K562 (cell line): ENCODE data around the gene WSCD2. TPM values are rescaled to one million over a fixed set of nuclear protein-coding genes. Genes with fewer than 3 reads are reported as not detected.

Experiments used
- ATAC-seq: fragments of 200-7000 bp; cut with Tn5 transposase; 3 replicates; pipeline ENCODE4 v1.9.1; 2020; ENCODE audit warnings: moderate library complexity
- BruUV-seq: library from RNA; stranded (reverse); fragments of 400-500 nt; replicated peaks from 2 replicates; lab custom pipeline; 2021; lab: Mats Ljungman, UMichigan
- CTCF ChIA-PET: fragments of 300-600 bp; formaldehyde crosslinking; extraction: SDS; loops from one replicate; lab custom pipeline; 2021; ENCODE audit warnings: low intra/inter-chr PET ratio; lab: Yijun Ruan, JAX
- POLR2A ChIA-PET: fragments of 300-600, 350-650 bp; sonication (Branson Sonifier 250); formaldehyde crosslinking; extraction: SDS; loops from one replicate; lab custom pipeline; 2021; ENCODE audit warnings: antibody characterized with exemption, inconsistent platforms; lab: Yijun Ruan, JAX
- DNase-seq, 4 experiments: peaks; one replicate each; pipeline versions ENCODE4 v3.0.0 to v3.0.0-alpha.2; 2011 to 2018; ENCODE audit warnings: low spot score in 3 of 4, mixed read lengths in 3 of 4; ENCODE audit errors: extremely low read depth in 1 of 4
- FAIRE-seq: peaks from 2 replicates; lab custom pipeline; 2011; peaks lifted over from hg19 to GRCh38; lab: Jason Lieb, UNC
- H2AFZ ChIP-seq: 2 replicates; pipeline ENCODE4 v1.6.0; 2011; ENCODE audit warnings: low read depth, low read length, control low read depth, inconsistent platforms
- H3K27ac ChIP-seq: fragments of 200-600 bp; 3 replicates; pipeline ENCODE4 v1.8.0; 2011; ENCODE audit warnings: low read depth, mild to moderate bottlenecking, control low read depth, inconsistent platforms, low read length, moderate library complexity, mixed read lengths; ENCODE audit errors: extremely low read depth
- H3K27me3 ChIP-seq, 2 experiments: fragments of 300-600 bp in 1 of 2; 2 replicates in 1 of 2; 3 replicates in 1 of 2; pipeline versions ENCODE4 v1.6.0 to v1.8.0; 2011; ENCODE audit warnings: inconsistent platforms in 2 of 2, low read length in 2 of 2, mild to moderate bottlenecking in 1 of 2, mixed read lengths in 1 of 2, moderate library complexity in 1 of 2; ENCODE audit not compliant: control insufficient read depth in 2 of 2, insufficient read depth in 2 of 2
- H3K36me3 ChIP-seq: fragments of 300-600 bp; 3 replicates; pipeline ENCODE4 v1.8.0; 2011; ENCODE audit warnings: mild to moderate bottlenecking, low read length, inconsistent platforms; ENCODE audit not compliant: control insufficient read depth, insufficient read depth
- H3K4me1 ChIP-seq, 2 experiments: fragments of 200-600 bp in 1 of 2; replicated peaks in 1 of 2; 2 replicates in 1 of 2; 3 replicates in 1 of 2; pipeline versions ENCODE4 v1.5.1 to v1.8.0; 2011; ENCODE audit warnings: inconsistent platforms in 2 of 2, low read length in 2 of 2, mild to moderate bottlenecking in 1 of 2, mixed read lengths in 1 of 2, moderate library complexity in 1 of 2; ENCODE audit not compliant: control insufficient read depth in 2 of 2, insufficient read depth in 2 of 2
- H3K4me2 ChIP-seq: 2 replicates; pipeline ENCODE4 v1.6.1; 2011; ENCODE audit warnings: low read length, control low read depth, inconsistent platforms, mixed read lengths; ENCODE audit not compliant: insufficient read depth
- H3K4me3 ChIP-seq: fragments of 200-600 bp; sonication (generic), shearing (Covaris generic); 2 replicates; pipeline ENCODE4 v1.5.1; 2016; ENCODE audit warnings: control low read depth, inconsistent platforms
- H3K79me2 ChIP-seq: fragments of 200-600 bp; 3 replicates; pipeline ENCODE4 v1.8.0; 2011; ENCODE audit warnings: low read length, inconsistent platforms; ENCODE audit not compliant: control insufficient read depth, insufficient read depth
- H3K9ac ChIP-seq, 2 experiments: 2 replicates each; pipeline versions ENCODE4 v1.6.0 to v1.6.1; 2011; ENCODE audit warnings: low read depth in 2 of 2, low read length in 2 of 2, control low read depth in 1 of 2, inconsistent platforms in 1 of 2, mild to moderate bottlenecking in 1 of 2, mixed read lengths in 1 of 2; ENCODE audit not compliant: insufficient read depth in 1 of 2
- H3K9me1 ChIP-seq: one replicate; pipeline ENCODE4 v1.6.0; 2011; ENCODE audit warnings: inconsistent platforms, mild to moderate bottlenecking, low read length, moderate library complexity; ENCODE audit not compliant: control insufficient read depth, insufficient read depth
- H3K9me3 ChIP-seq: replicated peaks from 2 replicates; pipeline ENCODE4 v1.5.1; 2011; ENCODE audit warnings: low read depth, low read length, inconsistent platforms; ENCODE audit not compliant: control insufficient read depth, insufficient read depth
- H4K20me1 ChIP-seq: replicated peaks from 2 replicates; pipeline ENCODE4 v1.6.1; 2011; ENCODE audit warnings: low read length, inconsistent platforms, mixed read lengths; ENCODE audit not compliant: control insufficient read depth, insufficient read depth
- ARNT ChIP-seq, 2 experiments: fragments of 450-650 bp; IDR thresholded peaks; 2 replicates each; pipeline ENCODE4 v1.6.1; 2016; ENCODE audit warnings: mild to moderate bottlenecking in 1 of 2
- ATF4 ChIP-seq: fragments of 450-650 bp; formaldehyde crosslinking; IDR thresholded peaks from 2 replicates; pipeline ENCODE4 v1.4.0; 2022; ENCODE audit warnings: mild to moderate bottlenecking, moderate library complexity
- BRD4 ChIP-seq: fragments of 200-600 bp; sonication (generic); IDR thresholded peaks from 2 replicates; pipeline ENCODE4 v1.6.1; 2017; ENCODE audit warnings: inconsistent platforms
- ETV6 ChIP-seq, 3 experiments: fragments of 150-350 bp in 1 of 3; sonication (generic) in 1 of 3; formaldehyde crosslinking in 1 of 3; IDR thresholded peaks; 2 replicates each; pipeline versions ENCODE4 v1.6.1 to v1.8.0; 2014 to 2022; ENCODE audit warnings: borderline replicate concordance in 2 of 3, low read depth in 2 of 3, antibody characterized with exemption in 1 of 3, low read length in 1 of 3, mild to moderate bottlenecking in 1 of 3, missing genetic modification reagents in 1 of 3
- FOXM1 ChIP-seq, 2 experiments: fragments of 450-650 bp in 1 of 2; sonication (generic) in 1 of 2; formaldehyde crosslinking in 1 of 2; IDR thresholded peaks; 2 replicates each; pipeline versions ENCODE4 v1.6.1 to v1.9.0; 2017 to 2022; ENCODE audit warnings: low read depth in 2 of 2, mild to moderate bottlenecking in 2 of 2, missing genetic modification reagents in 1 of 2, moderate library complexity in 1 of 2
- GABPA ChIP-seq: fragments of 200-800 bp; sonication (Bioruptor generic); conservative IDR thresholded peaks from 2 replicates; pipeline ENCODE4 v1.6.1; 2016; ENCODE audit warnings: low read depth, missing genetic modification characterization, missing compliant biosample characterization
- GATAD2A ChIP-seq: fragments of 450-650 bp; IDR thresholded peaks from 2 replicates; pipeline ENCODE4 v1.6.1; 2017
- HMG20B ChIP-seq: fragments of 250-450 bp; sonication (Bioruptor Pico); IDR thresholded peaks from 2 replicates; pipeline ENCODE4 v1.5.0; 2021; ENCODE audit warnings: mild to moderate bottlenecking
- KAT8 ChIP-seq: fragments of 450-650 bp; IDR thresholded peaks from 2 replicates; pipeline ENCODE4 v1.6.1; 2016; ENCODE audit warnings: low read depth, mild to moderate bottlenecking
- KLF13 ChIP-seq: fragments of 450-650 bp; IDR thresholded peaks from 2 replicates; pipeline ENCODE4 v1.6.1; 2016; ENCODE audit warnings: missing genetic modification characterization, low read depth, mild to moderate bottlenecking, missing compliant biosample characterization, moderate library complexity, borderline replicate concordance
- MAZ ChIP-seq, 2 experiments: fragments of 450-650 bp in 1 of 2; sonication (generic) in 1 of 2; formaldehyde crosslinking; IDR thresholded peaks in 1 of 2; conservative IDR thresholded peaks in 1 of 2; 2 replicates each; pipeline versions ENCODE4 v1.4.0 to v1.5.0; 2020; ENCODE audit warnings: mild to moderate bottlenecking in 1 of 2, missing genetic modification reagents in 1 of 2
- MYBL2 ChIP-seq, 2 experiments: fragments of 450-650 bp in 1 of 2; sonication (generic) in 1 of 2; formaldehyde crosslinking in 1 of 2; IDR thresholded peaks; 2 replicates each; pipeline versions ENCODE4 v1.6.1 to v1.8.1; 2017 to 2022; ENCODE audit warnings: borderline replicate concordance in 1 of 2, inconsistent platforms in 1 of 2, low read depth in 1 of 2, mild to moderate bottlenecking in 1 of 2, missing genetic modification reagents in 1 of 2, moderate library complexity in 1 of 2
- ZBTB11 ChIP-seq, 3 experiments: fragments of 200-800 bp in 1 of 3; fragments of 250-450 bp in 1 of 3; fragments of 450-650 bp in 1 of 3; sonication (Bioruptor Pico) in 1 of 3; sonication (Bioruptor generic) in 1 of 3; formaldehyde crosslinking in 1 of 3; IDR thresholded peaks; 2 replicates each; pipeline versions ENCODE4 v1.6.1 to v1.8.0; 2016 to 2022; ENCODE audit warnings: mild to moderate bottlenecking in 2 of 3, missing genetic modification characterization in 2 of 3, missing compliant biosample characterization in 1 of 3, moderate library complexity in 1 of 3
- ZBTB2 ChIP-seq: fragments of 450-650 bp; IDR thresholded peaks from 2 replicates; pipeline ENCODE4 v1.6.1; 2016; ENCODE audit warnings: antibody characterized with exemption
- WGBS: fragments of 100-300 bp; shearing (Covaris generic); methylation state at CpG from one replicate; pipeline ENCODE4 v1.1.6; 2016; ENCODE audit warnings: low coverage, mixed read lengths; ENCODE audit not compliant: insufficient coverage; ENCODE audit errors: missing lambda C conversion rate; 5-methylcytosine and 5-hydroxymethylcytosine counted together
- in situ Hi-C: fragments of 300-500 bp; cut with MboI; formaldehyde crosslinking; loops from 4 replicates; pipeline ENCODE4 v1.15.0; 2018; ENCODE audit warnings: inconsistent platforms, mixed read lengths
- intact Hi-C: fragments of 100-400 bp; cut with micrococcal nuclease; formaldehyde crosslinking; loops from 2 replicates; pipeline ENCODE4 v1.14.2; 2022
- polyA plus RNA-seq, 8 experiments: library from polyadenylated mRNA; depleted of rRNA in 4 of 8; stranded (reverse) in 5 of 8; unstranded in 3 of 8; fragments of >200 nt; fragmentation: Nextera tagmentation in 2 of 8; fragmentation: Illumina TruSeq in 1 of 8; extraction: Ambion mirVana in 2 of 8; extraction: Trizol in 1 of 8; gene quantifications; 2 replicates each; pipeline versions ENCODE4 v1.2.1 to v1.2.3, GENCODE V29; 2011 to 2014; ENCODE audit warnings: inconsistent platforms in 1 of 8, missing spikeins in 1 of 8
- total RNA-seq, 7 experiments: library from RNA; depleted of rRNA in 6 of 7; stranded (reverse); fragments of >200 nt in 6 of 7; fragmentation: Illumina TruSeq in 2 of 7; extraction: Trizol in 2 of 7; gene quantifications; 2 replicates each; pipeline versions ENCODE4 v1.2.1 to v1.2.3, GENCODE V29; 2011 to 2021; ENCODE audit warnings: low replicate concordance in 1 of 7

WSCD2 gene
- total and polyA plus RNA-seq, 9 of the 15 experiments (the other 6 are each of a cell fraction or from before 2014, with no cell fraction given): 0.72 to 14.1 (median 4.0) TPM

- Histone ChIP-seq H4K20me1 (no peaks in the 10 kb centered on the region), H3K27me3 (peaks cover 3 to 15% of the 10 kb centered on the region in 2 experiments; a peak in 1 of 5 replicates), H3K4me3 (no peak overlapping the region), H2AFZ (no peak overlapping the region), H3K4me1 (peaks cover 0 to 3% of the 10 kb centered on the region in 2 experiments; a peak in 2 of 5 replicates), H3K9me1 (no peaks in the 10 kb centered on the region), H3K36me3 (no peaks in the 10 kb centered on the region), H3K79me2 (no peaks in the 10 kb centered on the region), H3K9me3 (no peaks in the 10 kb centered on the region), H3K4me2 (no peak overlapping the region), H3K9ac (no peak overlapping the region), H3K27ac (no peak overlapping the region)
- intact Hi-C loops: no loop called here
- POLR2A ChIA-PET: interaction anchor here (0.6 to 1.3 kb wide), 2 partner anchors 16 to 28 kb away, joined by 3 to 4 read pairs; no protein-coding TSS in a partner anchor
- no TSS peak for BruUV-seq
- 27% methylated on average over 12 of the region's 12 CpGs for WGBS
- in situ Hi-C loops: no loop called here
- no peak for FAIRE-seq
- DNase-seq: no peak
- no peak for ATAC-seq
- CTCF ChIA-PET: no interaction called here
- TF ChIP-seq BRD4: no peak
- no peak for TF ChIP-seq MAZ (CRISPR knock-in tag; conservative IDR thresholded peaks at IDR 0.05 in 1 of 2, IDR thresholded peaks at IDR 0.05 in 1 of 2)
- no peak for TF ChIP-seq ATF4 (CRISPR knock-in tag)
- no peak for TF ChIP-seq ETV6 (IDR thresholded peaks at IDR 0.05; ENCODE audit: borderline replicate concordance in 1 of 2, low read depth in 2 of 2, low read length in 1 of 2)
- no peak for TF ChIP-seq ETV6 (CRISPR knock-in tag; IDR thresholded peaks at IDR 0.05; ENCODE audit: borderline replicate concordance)
- no peak for TF ChIP-seq ARNT (IDR thresholded peaks at IDR 0.05)
- no peak for TF ChIP-seq ZBTB11 (CRISPR knock-in tag; IDR thresholded peaks at IDR 0.05)
- TF ChIP-seq GABPA (tag): no peak
- TF ChIP-seq KAT8: no peak
- no peak for TF ChIP-seq HMG20B
- no peak for TF ChIP-seq FOXM1 (IDR thresholded peaks at IDR 0.05; ENCODE audit: low read depth)
- TF ChIP-seq FOXM1 (CRISPR knock-in tag; IDR thresholded peaks at IDR 0.05; ENCODE audit: low read depth): no peak
- no peak for TF ChIP-seq GATAD2A
- no peak for TF ChIP-seq ZBTB2
- no peak for TF ChIP-seq KLF13
- TF ChIP-seq MYBL2 (IDR thresholded peaks at IDR 0.05; ENCODE audit: low read depth): no peak
- TF ChIP-seq MYBL2 (CRISPR knock-in tag; IDR thresholded peaks at IDR 0.05; ENCODE audit: borderline replicate concordance): no peak
Observed at GRCh38 chr12:108151533-108152169, 22.6 kb downstream of the WSCD2 start.
